Type B pancreatic cell (in vitro differentiated cells): ENCODE measurements around the gene ZNF175. TPM values are rescaled to one million over a fixed set of nuclear protein-coding genes. Genes with fewer than 3 reads are reported as not detected.

ENCODE experiments used
- DNase-seq: peaks from one replicate; pipeline ENCODE4 v3.0.0; 2021; ENCODE audit warnings: mixed read lengths; ENCODE audit not compliant: unreplicated experiment; ENCODE audit errors: extremely low spot score
- H3K27ac Mint-ChIP-seq: 2 replicates; pipeline ENCODE4 v1.8.0; 2021; ENCODE audit warnings: mild to moderate bottlenecking, mixed read lengths
- H3K27me3 Mint-ChIP-seq: 2 replicates; pipeline ENCODE4 v1.8.0; 2021; ENCODE audit warnings: mixed read lengths
- H3K36me3 Mint-ChIP-seq: 2 replicates; pipeline ENCODE4 v1.8.0; 2021; ENCODE audit warnings: mixed read lengths
- H3K4me1 Mint-ChIP-seq: one replicate; pipeline ENCODE4 v1.8.0; 2021; ENCODE audit warnings: mixed read lengths; ENCODE audit not compliant: unreplicated experiment
- H3K4me3 Mint-ChIP-seq: 2 replicates; pipeline ENCODE4 v1.8.0; 2021; ENCODE audit warnings: mild to moderate bottlenecking, mixed read lengths
- H3K9me3 Mint-ChIP-seq: 2 replicates; pipeline ENCODE4 v1.8.0; 2021; ENCODE audit warnings: mixed read lengths
- CTCF ChIP-seq: fragments of 200-600 bp; sonication (generic); conservative IDR thresholded peaks from 2 replicates; pipeline ENCODE4 v1.5.0; 2021; ENCODE audit warnings: antibody characterized with exemption, mild to moderate bottlenecking
- total RNA-seq: library from RNA; stranded (reverse); gene quantifications from 2 replicates; pipeline ENCODE4 v1.2.1, GENCODE V29; 2021; ENCODE audit warnings: low replicate concordance

ZNF175 gene
- total RNA-seq, 1 donor from 2014 or later: 14.0 TPM

GRCh38 chr19:51640386-51640785 lies 69.3 kb downstream of the ZNF175 start:
- no peak for DNase-seq
- TF ChIP-seq CTCF: no peak
- Mint-ChIP-seq H3K9me3 (no peaks in the 10 kb centered on the region), H3K36me3 (no peaks in the 10 kb centered on the region), H3K4me1 (no peaks in the 10 kb centered on the region), H3K27me3 (peaks cover 19% of the 10 kb centered on the region), H3K27ac (no peak overlapping the region), H3K4me3 (no peak overlapping the region)

GRCh38 chr19:51641648-51642047 lies 70.6 kb downstream of the ZNF175 start:
- no peaks in the 10 kb centered on the region for H3K4me1 Mint-ChIP-seq
- no peak for TF ChIP-seq CTCF
- DNase-seq: no peak
- no peaks in the 10 kb centered on the region for H3K36me3 Mint-ChIP-seq
- H3K9me3 Mint-ChIP-seq: no peaks in the 10 kb centered on the region
- H3K4me3 Mint-ChIP-seq: no peak overlapping the region
- no peak overlapping the region for H3K27ac Mint-ChIP-seq
- peaks cover 19% of the 10 kb centered on the region for H3K27me3 Mint-ChIP-seq

Other genes starting within 250 kb of the ZNF175 start
- 2.4 and 5.9 TPM in 2 replicates for gene VSIG10L, start 229.1 kb upstream of the ZNF175 start, total RNA-seq
- 76.3 and 81.9 TPM in 2 replicates for gene ETFB, start 204.9 kb upstream of the ZNF175 start, total RNA-seq
- 0.97 TPM in 1 of 2 replicates, not detected in the other for gene CLDND2, start 202.3 kb upstream of the ZNF175 start, total RNA-seq
- gene NKG7, start 198.6 kb upstream of the ZNF175 start, total RNA-seq: not detected in 2 replicates
- 19.5 TPM in 1 of 2 replicates, not detected in the other for gene LIM2, start 183.3 kb upstream of the ZNF175 start, total RNA-seq
- 0.43 TPM in 1 of 2 replicates, not detected in the other for gene C19orf84, start 180.7 kb upstream of the ZNF175 start, total RNA-seq
- not detected in 2 replicates for gene SIGLEC10, start 153.6 kb upstream of the ZNF175 start, total RNA-seq
- gene SIGLEC8, start 112.8 kb upstream of the ZNF175 start, total RNA-seq: not detected in 2 replicates
- gene CEACAM18, start 92.7 kb upstream of the ZNF175 start, total RNA-seq: 0.19 TPM in 1 of 2 replicates, not detected in the other
- gene SIGLEC12, start 69.5 kb upstream of the ZNF175 start, total RNA-seq: not detected in 2 replicates
- gene SIGLEC6, start 39.6 kb upstream of the ZNF175 start, total RNA-seq: not detected in 2 replicates
- gene SIGLEC5, start 59.1 kb downstream of the ZNF175 start, total RNA-seq: not detected in 2 replicates
- gene SIGLEC14, start 75.5 kb downstream of the ZNF175 start, total RNA-seq: not detected in 2 replicates
- gene SPACA6, start 122.0 kb downstream of the ZNF175 start, total RNA-seq: 12.8 and 28.7 TPM in 2 replicates
- gene HAS1, start 152.7 kb downstream of the ZNF175 start, total RNA-seq: not detected in 2 replicates
- not detected in 2 replicates for gene FPR1, start 180.6 kb downstream of the ZNF175 start, total RNA-seq
- gene FPR2, start 189.9 kb downstream of the ZNF175 start, total RNA-seq: not detected in 2 replicates
- gene FPR3, start 223.9 kb downstream of the ZNF175 start, total RNA-seq: not detected in 2 replicates